BJ (cell line): ENCODE measurements around the gene RAP1GAP. TPM values are rescaled to one million over a fixed set of nuclear protein-coding genes. Genes with fewer than 3 reads are reported as not detected.

Experiments
- CTCF ChIA-PET: fragments of 350-600 bp; formaldehyde crosslinking; extraction: SDS; loops from one replicate; lab custom pipeline; 2021; ENCODE audit warnings: antibody characterized with exemption, inconsistent platforms; lab: Yijun Ruan, JAX
- POLR2A ChIA-PET: fragments of 300-600 bp; sonication (Branson Sonifier 250); formaldehyde crosslinking; extraction: SDS; loops from one replicate; lab custom pipeline; 2021; ENCODE audit warnings: antibody characterized with exemption; lab: Charles Lee
- DNase-seq: peaks from one replicate; pipeline ENCODE4 v3.0.0-alpha.2; 2011; ENCODE audit warnings: low read depth
- H3K27me3 ChIP-seq: 2 replicates; pipeline ENCODE4 v1.6.0; 2011; ENCODE audit warnings: low read length; ENCODE audit not compliant: control insufficient read depth, insufficient read depth
- H3K36me3 ChIP-seq: 2 replicates; pipeline ENCODE4 v1.5.1; 2011; ENCODE audit warnings: low read length; ENCODE audit not compliant: control insufficient read depth, insufficient read depth
- H3K4me3 ChIP-seq: 2 replicates; pipeline ENCODE4 v1.5.1; 2011; ENCODE audit warnings: low read depth, mild to moderate bottlenecking, control low read depth, low read length
- CTCF ChIP-seq: IDR thresholded peaks from 2 replicates; pipeline ENCODE4 v1.5.1; 2011; ENCODE audit warnings: low read depth, mild to moderate bottlenecking, control low read depth, inconsistent platforms, low read length, moderate library complexity; ENCODE audit not compliant: insufficient read depth
- polyA plus RNA-seq: library from polyadenylated mRNA; depleted of rRNA; stranded (reverse); fragments of >200 nt; gene quantifications from 2 replicates; pipeline ENCODE4 v1.2.3, GENCODE V29; 2011

The RAP1GAP gene
- polyA plus RNA-seq, 1 experiment = 0.16 TPM

GRCh38 chr1:21665711-21666575 is 3.2 kb downstream of the RAP1GAP start:
- DNase-seq = no peak
- no peak for TF ChIP-seq CTCF
- peaks cover 40% of the 10 kb centered on the region for H3K27me3 ChIP-seq
- H3K36me3 ChIP-seq = no peaks in the 10 kb centered on the region
- H3K4me3 ChIP-seq = no peak overlapping the region
- CTCF ChIA-PET = no interaction called here
- POLR2A ChIA-PET = interaction anchor here (0.6 kb wide), 1 partner anchor 15 kb away, joined by 3 read pairs; no protein-coding TSS in a partner anchor

GRCh38 chr1:21664806-21665588 is 4.2 kb downstream of the RAP1GAP start:
- no peak overlapping the region for H3K4me3 ChIP-seq
- peaks cover 36% of the 10 kb centered on the region for H3K27me3 ChIP-seq

GRCh38 chr1:21663951-21664805 is 5.0 kb downstream of the RAP1GAP start:
- Histone ChIP-seq H3K36me3 (no peaks in the 10 kb centered on the region), H3K4me3 (no peak overlapping the region), H3K27me3 (peaks cover 36% of the 10 kb centered on the region)
- ChIA-PET CTCF (interaction anchor here (1.0 to 1.8 kb wide), 2 partner anchors 153 to 292 kb away, joined by 3 to 4 read pairs; no protein-coding TSS in a partner anchor), POLR2A (no interaction called here)
- DNase-seq = no peak
- no peak for TF ChIP-seq CTCF

More at GRCh38 chr1:21664806-21665588, 4.2 kb downstream of the RAP1GAP start:
- no peak for DNase-seq
- ChIA-PET POLR2A (no interaction called here), CTCF (interaction anchor here (1.0 to 1.8 kb wide), 2 partner anchors 154 to 293 kb away, joined by 3 to 4 read pairs; no protein-coding TSS in a partner anchor)
- no peak for TF ChIP-seq CTCF
- no peaks in the 10 kb centered on the region for H3K36me3 ChIP-seq

GRCh38 chr1:21663248-21663950 is 5.8 kb downstream of the RAP1GAP start:
- Histone ChIP-seq H3K4me3 (no peak overlapping the region), H3K36me3 (no peaks in the 10 kb centered on the region), H3K27me3 (peaks cover 31% of the 10 kb centered on the region)
- CTCF ChIA-PET = interaction anchor here (0.9 to 1.8 kb wide), 3 partner anchors 67 to 295 kb away, joined by 4 to 6 read pairs (median 5); no protein-coding TSS in a partner anchor
- TF ChIP-seq CTCF = no peak
- POLR2A ChIA-PET = no interaction called here
- DNase-seq = no peak
